CD4-positive, alpha-beta memory T cell (primary cell): Measurements from ENCODE around the gene DHX36. TPM values are rescaled to one million over a fixed set of nuclear protein-coding genes. Genes with fewer than 3 reads are reported as not detected.

Experiments
- CTCF ChIA-PET: fragments of 350-600 bp; sonication (Branson Sonifier 250); formaldehyde crosslinking; loops from one replicate; lab custom pipeline; 2021; ENCODE audit warnings: inconsistent platforms; ENCODE audit not compliant: partially characterized antibody; lab: Charles Lee
- POLR2A ChIA-PET: fragments of 350-600 bp; sonication (Branson Sonifier 250); formaldehyde crosslinking; loops from one replicate; lab custom pipeline; 2021; ENCODE audit not compliant: partially characterized antibody; lab: Charles Lee
- DNase-seq, 5 donors: peaks; one replicate each; pipeline versions ENCODE4 v3.0.0 to v3.0.0-alpha.2; 2020 to 2022; ENCODE audit warnings: mixed read lengths in 1 of 5
- H3K27ac ChIP-seq: one replicate; pipeline ENCODE4 v1.7.0; 2013; ENCODE audit warnings: low read depth, low read length
- H3K27me3 ChIP-seq: 2 replicates; pipeline ENCODE4 v1.7.0; 2013; ENCODE audit warnings: mild to moderate bottlenecking, low read length, moderate library complexity; ENCODE audit not compliant: insufficient read depth
- H3K36me3 ChIP-seq: 2 replicates; pipeline ENCODE4 v1.7.0; 2013; ENCODE audit warnings: mild to moderate bottlenecking, low read length, moderate library complexity; ENCODE audit not compliant: insufficient read depth
- H3K4me1 ChIP-seq: 2 replicates; pipeline ENCODE4 v1.7.0; 2013; ENCODE audit warnings: mild to moderate bottlenecking, low read length, moderate library complexity; ENCODE audit not compliant: insufficient read depth
- H3K4me3 ChIP-seq, 2 donors: one replicate each; pipeline ENCODE4 v1.7.0; 2013; ENCODE audit warnings: low read length in 2 of 2, mild to moderate bottlenecking in 1 of 2
- H3K9me3 ChIP-seq, 2 donors: one replicate each; pipeline ENCODE4 v1.7.0; 2013; ENCODE audit warnings: low read length in 2 of 2, control low read depth in 1 of 2; ENCODE audit not compliant: control insufficient read depth in 1 of 2
- H3K27ac Mint-ChIP-seq, 7 donors: one replicate each; pipeline ENCODE4 v1.8.0; 2020 to 2021; ENCODE audit warnings: mixed read lengths in 7 of 7, mild to moderate bottlenecking in 6 of 7, inconsistent platforms in 3 of 7, moderate library complexity in 3 of 7
- H3K27me3 Mint-ChIP-seq, 2 donors: one replicate each; pipeline ENCODE4 v1.8.0; 2020 to 2021; ENCODE audit warnings: mixed read lengths in 2 of 2
- H3K36me3 Mint-ChIP-seq, 2 donors: one replicate each; pipeline ENCODE4 v1.8.0; 2020 to 2021; ENCODE audit warnings: mixed read lengths in 2 of 2, inconsistent platforms in 1 of 2, mild to moderate bottlenecking in 1 of 2
- H3K4me1 Mint-ChIP-seq, 4 donors: one replicate each; pipeline ENCODE4 v1.8.0; 2020 to 2021; ENCODE audit warnings: mixed read lengths in 4 of 4, mild to moderate bottlenecking in 1 of 4
- H3K4me3 Mint-ChIP-seq, 8 donors: one replicate each; pipeline ENCODE4 v1.8.0; 2020 to 2021; ENCODE audit warnings: mixed read lengths in 8 of 8, mild to moderate bottlenecking in 7 of 8, moderate library complexity in 6 of 8, inconsistent platforms in 3 of 8
- H3K9me3 Mint-ChIP-seq, 8 donors: one replicate each; pipeline ENCODE4 v1.8.0; 2020 to 2021; ENCODE audit warnings: mixed read lengths in 8 of 8, mild to moderate bottlenecking in 5 of 8, inconsistent platforms in 3 of 8, moderate library complexity in 1 of 8
- intact Hi-C: fragments of 100-400 bp; cut with micrococcal nuclease; formaldehyde crosslinking; loops from one replicate; pipeline ENCODE4 v1.15.1; 2023
- polyA plus RNA-seq, 2 donors: library from polyadenylated mRNA; unstranded; fragments of 300-500 nt; fragmentation: Illumina TruSeq; gene quantifications; one replicate each; pipeline ENCODE4 v1.2.3, GENCODE V29; 2021
- total RNA-seq, 2 experiments: library from RNA; stranded (reverse); gene quantifications; one replicate each; pipeline ENCODE4 v1.2.3, GENCODE V29; 2021

The DHX36 gene
- total and polyA plus RNA-seq, 4 experiments from 2014 or later = 10.8 to 101 (median 57.3) TPM

GRCh38 chr3:154290187-154290586, 34.1 kb downstream of the DHX36 start:
- peaks cover 51 to 72% of the 10 kb centered on the region in 2 donors for H3K36me3 Mint-ChIP-seq
- no peak overlapping the region for H3K4me3 Mint-ChIP-seq
- Histone ChIP-seq H3K36me3 (peaks cover 41% of the 10 kb centered on the region), H3K9me3 (no peaks in the 10 kb centered on the region), H3K4me1 (no peaks in the 10 kb centered on the region), H3K27me3 (no peaks in the 10 kb centered on the region), H3K4me3 (no peak overlapping the region), H3K27ac (no peak overlapping the region)
- ChIA-PET POLR2A (no interaction called here), CTCF (no interaction called here)
- H3K27me3 Mint-ChIP-seq = no peaks in the 10 kb centered on the region
- H3K9me3 Mint-ChIP-seq = no peaks in the 10 kb centered on the region
- DNase-seq = no peak
- intact Hi-C loops = no loop called here
- no peak overlapping the region for H3K27ac Mint-ChIP-seq
- peaks cover 0 to 8% (median 0%) of the 10 kb centered on the region in 4 donors for H3K4me1 Mint-ChIP-seq

- no peaks in the 10 kb centered on the region for H3K27me3 ChIP-seq
- DNase-seq = no peak
- no peaks in the 10 kb centered on the region for H3K9me3 ChIP-seq
- H3K27ac ChIP-seq = no peak overlapping the region
- Mint-ChIP-seq H3K9me3 (no peaks in the 10 kb centered on the region), H3K27me3 (no peaks in the 10 kb centered on the region), H3K4me3 (no peak overlapping the region), H3K36me3 (peaks cover 67 to 76% of the 10 kb centered on the region in 2 donors), H3K4me1 (peaks cover 0 to 12% (median 0%) of the 10 kb centered on the region in 4 donors), H3K27ac (peak overlapping the region in 3 of 7 donors; percentile 19 to 67 (median 32))
- CTCF ChIA-PET = no interaction called here
- POLR2A ChIA-PET = no interaction called here
- no peak overlapping the region for H3K4me3 ChIP-seq
- peaks cover 48% of the 10 kb centered on the region for H3K36me3 ChIP-seq
- no peaks in the 10 kb centered on the region for H3K4me1 ChIP-seq
- intact Hi-C loops = no loop called here
Observed at GRCh38 chr3:154285221-154285620, 39.1 kb downstream of the DHX36 start.

GRCh38 chr3:154280161-154280560, 44.1 kb downstream of the DHX36 start:
- peaks cover 62 to 81% of the 10 kb centered on the region in 2 donors for H3K36me3 Mint-ChIP-seq
- no peak for DNase-seq
- H3K27ac Mint-ChIP-seq = peak overlapping the region in 1 of 7 donors; percentile 51
- H3K27me3 Mint-ChIP-seq = no peaks in the 10 kb centered on the region
- ChIA-PET CTCF (no interaction called here), POLR2A (no interaction called here)
- peaks cover 0 to 5% (median 0%) of the 10 kb centered on the region in 4 donors for H3K4me1 Mint-ChIP-seq
- H3K4me3 Mint-ChIP-seq = no peak overlapping the region
- H3K9me3 Mint-ChIP-seq = no peaks in the 10 kb centered on the region
- Histone ChIP-seq H3K9me3 (no peaks in the 10 kb centered on the region), H3K4me3 (no peak overlapping the region), H3K4me1 (no peaks in the 10 kb centered on the region), H3K27me3 (no peaks in the 10 kb centered on the region), H3K27ac (no peak overlapping the region), H3K36me3 (peaks cover 54% of the 10 kb centered on the region)
- intact Hi-C loops = no loop called here

GRCh38 chr3:154275965-154276364, 48.3 kb downstream of the DHX36 start:
- CTCF ChIA-PET = interaction anchor here (1.6 kb wide), 1 partner anchor 22 kb away, joined by 3 read pairs; no protein-coding TSS in a partner anchor
- Histone ChIP-seq H3K27me3 (no peaks in the 10 kb centered on the region), H3K9me3 (no peaks in the 10 kb centered on the region), H3K4me3 (no peak overlapping the region), H3K27ac (no peak overlapping the region), H3K4me1 (no peaks in the 10 kb centered on the region), H3K36me3 (peaks cover 51% of the 10 kb centered on the region)
- Mint-ChIP-seq H3K4me1 (peaks cover 0 to 6% (median 4%) of the 10 kb centered on the region in 4 donors), H3K27ac (no peak overlapping the region), H3K27me3 (no peaks in the 10 kb centered on the region), H3K4me3 (no peak overlapping the region), H3K9me3 (peaks cover 0 to 2% (median 0%) of the 10 kb centered on the region in 8 donors), H3K36me3 (peaks cover 62 to 77% of the 10 kb centered on the region in 2 donors)
- no peak for DNase-seq
- intact Hi-C loops = no loop called here
- POLR2A ChIA-PET = no interaction called here

- peaks cover 0 to 6% (median 4%) of the 10 kb centered on the region in 4 donors for H3K4me1 Mint-ChIP-seq
- no peak overlapping the region for H3K4me3 Mint-ChIP-seq
- no peak for DNase-seq
- Histone ChIP-seq H3K4me3 (no peak overlapping the region), H3K27ac (no peak overlapping the region), H3K36me3 (peaks cover 45% of the 10 kb centered on the region), H3K9me3 (no peaks in the 10 kb centered on the region), H3K27me3 (no peaks in the 10 kb centered on the region), H3K4me1 (no peaks in the 10 kb centered on the region)
- POLR2A ChIA-PET = no interaction called here
- peak overlapping the region in 1 of 7 donors; percentile 86 for H3K27ac Mint-ChIP-seq
- peaks cover 0 to 2% (median 0%) of the 10 kb centered on the region in 8 donors for H3K9me3 Mint-ChIP-seq
- intact Hi-C loops = no loop called here
- no peaks in the 10 kb centered on the region for H3K27me3 Mint-ChIP-seq
- CTCF ChIA-PET = interaction anchor here (1.6 kb wide), 1 partner anchor 21 kb away, joined by 3 read pairs; no protein-coding TSS in a partner anchor
- H3K36me3 Mint-ChIP-seq = peaks cover 59 to 76% of the 10 kb centered on the region in 2 donors
Observed at GRCh38 chr3:154275292-154275691, 49.0 kb downstream of the DHX36 start.

GRCh38 chr3:154274348-154274747, 49.9 kb downstream of the DHX36 start:
- Mint-ChIP-seq H3K9me3 (peaks cover 0 to 2% (median 0%) of the 10 kb centered on the region in 8 donors), H3K27ac (peak overlapping the region in 3 of 7 donors; percentile 30 to 77 (median 47)), H3K4me1 (peaks cover 0 to 6% (median 4%) of the 10 kb centered on the region in 4 donors), H3K4me3 (no peak overlapping the region), H3K27me3 (no peaks in the 10 kb centered on the region), H3K36me3 (peaks cover 62 to 74% of the 10 kb centered on the region in 2 donors)
- POLR2A ChIA-PET = no interaction called here
- Histone ChIP-seq H3K9me3 (no peaks in the 10 kb centered on the region), H3K4me1 (no peaks in the 10 kb centered on the region), H3K27me3 (no peaks in the 10 kb centered on the region), H3K4me3 (no peak overlapping the region), H3K36me3 (peaks cover 36% of the 10 kb centered on the region), H3K27ac (no peak overlapping the region)
- intact Hi-C loops = no loop called here
- DNase-seq = no peak
- CTCF ChIA-PET = no interaction called here

GRCh38 chr3:154273381-154273780, 50.9 kb downstream of the DHX36 start:
- CTCF ChIA-PET = interaction anchor here (1.3 kb wide), 1 partner anchor 16 kb away, joined by 3 read pairs; no protein-coding TSS in a partner anchor
- Histone ChIP-seq H3K27ac (no peak overlapping the region), H3K9me3 (no peaks in the 10 kb centered on the region), H3K4me1 (no peaks in the 10 kb centered on the region), H3K4me3 (no peak overlapping the region), H3K27me3 (no peaks in the 10 kb centered on the region), H3K36me3 (peaks cover 29% of the 10 kb centered on the region)
- intact Hi-C loops = no loop called here
- Mint-ChIP-seq H3K9me3 (peaks cover 0 to 3% (median 2%) of the 10 kb centered on the region in 8 donors), H3K4me3 (no peak overlapping the region), H3K4me1 (peaks cover 0 to 6% (median 4%) of the 10 kb centered on the region in 4 donors), H3K27me3 (no peaks in the 10 kb centered on the region), H3K36me3 (peaks cover 65 to 73% of the 10 kb centered on the region in 2 donors), H3K27ac (peak overlapping the region in 2 of 7 donors; percentile 29 to 32)
- no peak for DNase-seq
- POLR2A ChIA-PET = no interaction called here
